Measurements from ENCODE around the gene PTCD3. TPM values are rescaled to one million over a fixed set of nuclear protein-coding genes. Genes with fewer than 3 reads are reported as not detected.
A peak's percentile ranks its signal among the peaks of the same experiment; 100 is the strongest.

The PTCD3 gene
- total RNA-seq, 2 experiments from 2014 or later, result 172 to 175 TPM

- ChIA-PET CTCF (interaction anchor here (0.6 to 1.9 kb wide), 15 partner anchors 9 to 358 kb away, joined by 3 to 20 read pairs (median 4); partner anchors contain the start of genes POLR1A and PTCD3), POLR2A (interaction anchor here (0.6 to 1.0 kb wide), 2 partner anchors 72 to 89 kb away, joined by 3 read pairs; no protein-coding TSS in a partner anchor)
- Mint-ChIP-seq H3K9me3 (no peaks in the 10 kb centered on the region), H3K36me3 (peaks cover 34% of the 10 kb centered on the region), H3K27me3 (no peaks in the 10 kb centered on the region), H3K27ac (no peak overlapping the region), H3K4me3 (no peak overlapping the region), H3K4me1 (ENCODE audit: low read depth) (no peaks in the 10 kb centered on the region)
- peak; percentile 28 for DNase-seq
- intact Hi-C loops (cut with micrococcal nuclease), result no loop called here
These were observed 17.8 kb upstream of the PTCD3 start for GRCh38 chr2:86087936-86088850.

GRCh38 chr2:86094229-86094628 is 11.8 kb upstream of the PTCD3 start:
- DNase-seq, result no peak
- Mint-ChIP-seq H3K27ac (no peak overlapping the region), H3K36me3 (peaks cover 53% of the 10 kb centered on the region), H3K4me1 (ENCODE audit: low read depth) (peaks cover 19% of the 10 kb centered on the region), H3K9me3 (no peaks in the 10 kb centered on the region), H3K4me3 (no peak overlapping the region), H3K27me3 (no peaks in the 10 kb centered on the region)
- intact Hi-C loops (cut with micrococcal nuclease), result no loop called here
- POLR2A ChIA-PET, result no interaction called here
- CTCF ChIA-PET, result no interaction called here

- H3K4me3 Mint-ChIP-seq, result no peak overlapping the region
- H3K27ac Mint-ChIP-seq, result no peak overlapping the region
- ChIA-PET POLR2A (no interaction called here), CTCF (interaction anchor here (0.8 to 1.2 kb wide), 3 partner anchors 8 to 460 kb away, joined by 3 to 4 read pairs (median 3); no protein-coding TSS in a partner anchor)
- no peak for DNase-seq
- peaks cover 32% of the 10 kb centered on the region for H3K4me1 Mint-ChIP-seq (ENCODE audit: low read depth)
- no peaks in the 10 kb centered on the region for H3K9me3 Mint-ChIP-seq
- no peaks in the 10 kb centered on the region for H3K27me3 Mint-ChIP-seq
- peaks cover 46% of the 10 kb centered on the region for H3K36me3 Mint-ChIP-seq
- intact Hi-C loops (cut with micrococcal nuclease), result no loop called here
These were observed 8.7 kb upstream of the PTCD3 start for GRCh38 chr2:86097114-86097896.

GRCh38 chr2:86097913-86098312 is 8.1 kb upstream of the PTCD3 start:
- Mint-ChIP-seq H3K9me3 (no peaks in the 10 kb centered on the region), H3K27me3 (no peaks in the 10 kb centered on the region), H3K36me3 (peaks cover 51% of the 10 kb centered on the region), H3K4me1 (ENCODE audit: low read depth) (peaks cover 38% of the 10 kb centered on the region), H3K4me3 (no peak overlapping the region), H3K27ac (no peak overlapping the region)
- intact Hi-C loops (cut with micrococcal nuclease), result no loop called here
- CTCF ChIA-PET, result interaction anchor here (0.8 to 1.2 kb wide), 2 partner anchors 9 to 460 kb away, joined by 3 to 4 read pairs; no protein-coding TSS in a partner anchor
- DNase-seq, result no peak
- POLR2A ChIA-PET, result interaction anchor here (0.8 kb wide), 1 partner anchor 9 kb away, joined by 3 read pairs; no protein-coding TSS in a partner anchor

- no peak overlapping the region for H3K4me3 Mint-ChIP-seq
- intact Hi-C loops (cut with micrococcal nuclease), result no loop called here
- no peak overlapping the region for H3K27ac Mint-ChIP-seq
- no peak for DNase-seq
- H3K4me1 Mint-ChIP-seq (ENCODE audit: low read depth), result peaks cover 51% of the 10 kb centered on the region
- CTCF ChIA-PET, result no interaction called here
- H3K36me3 Mint-ChIP-seq, result peaks cover 46% of the 10 kb centered on the region
- H3K9me3 Mint-ChIP-seq, result no peaks in the 10 kb centered on the region
- POLR2A ChIA-PET, result no interaction called here
- no peaks in the 10 kb centered on the region for H3K27me3 Mint-ChIP-seq
These were observed 3.9 kb upstream of the PTCD3 start for GRCh38 chr2:86102157-86102556.

- Mint-ChIP-seq H3K9me3 (no peaks in the 10 kb centered on the region), H3K36me3 (peaks cover 44% of the 10 kb centered on the region), H3K4me1 (ENCODE audit: low read depth) (peaks cover 61% of the 10 kb centered on the region), H3K4me3 (peak within 1 kb of the TSS; percentile 94), H3K27ac (peak within 1 kb of the TSS; percentile 95), H3K27me3 (no peaks in the 10 kb centered on the region)
- peak; percentile 90 for DNase-seq
- ChIA-PET CTCF (interaction anchor here (1.1 to 1.3 kb wide), 4 partner anchors 9 to 468 kb away, joined by 4 to 5 read pairs (median 5); no protein-coding TSS in a partner anchor), POLR2A (interaction anchor here (0.9 to 2.1 kb wide), 9 partner anchors 9 to 352 kb away, joined by 3 to 10 read pairs (median 3); partner anchors contain the start of gene IMMT)
- intact Hi-C loops (cut with micrococcal nuclease), result loop anchor here (1.0 to 5.0 kb wide), 2 partner anchors 244 to 337 kb away; partner anchors contain the start of gene KDM3A
These were observed 625 bp upstream of the PTCD3 start, which contains the start of gene POLR1A for GRCh38 chr2:86105252-86105968. POLR1A (minus strand) TSS chr2:86105886; CDS start chr2:86105776, 110 bp downstream.

- Mint-ChIP-seq H3K4me1 (ENCODE audit: low read depth) (peaks cover 53% of the 10 kb centered on the region), H3K36me3 (peaks cover 46% of the 10 kb centered on the region), H3K27ac (peak overlapping the region; percentile 95), H3K4me3 (peak overlapping the region; percentile 94), H3K9me3 (no peaks in the 10 kb centered on the region), H3K27me3 (no peaks in the 10 kb centered on the region)
- POLR2A ChIA-PET, result interaction anchor here (0.8 to 2.1 kb wide), 4 partner anchors 9 to 217 kb away, joined by 3 to 10 read pairs (median 6); partner anchors contain the start of gene IMMT
- intact Hi-C loops (cut with micrococcal nuclease), result loop anchor here (2.0 to 5.0 kb wide), 4 partner anchors 32 to 335 kb away; partner anchors contain the start of genes IMMT and KDM3A
- CTCF ChIA-PET, result interaction anchor here (1.0 kb wide), 1 partner anchor 71 kb away, joined by 3 read pairs; no protein-coding TSS in a partner anchor
- peak; percentile 14 for DNase-seq
These were observed 996 bp downstream of the PTCD3 start for GRCh38 chr2:86107031-86107430.

GRCh38 chr2:86118130-86118529 is 12.1 kb downstream of the PTCD3 start:
- ChIA-PET POLR2A (no interaction called here), CTCF (interaction anchor here (1.6 kb wide), 1 partner anchor 291 kb away, joined by 4 read pairs; no protein-coding TSS in a partner anchor)
- H3K4me3 Mint-ChIP-seq, result no peak overlapping the region
- H3K9me3 Mint-ChIP-seq, result no peaks in the 10 kb centered on the region
- H3K4me1 Mint-ChIP-seq (ENCODE audit: low read depth), result peaks cover 4% of the 10 kb centered on the region
- no peaks in the 10 kb centered on the region for H3K27me3 Mint-ChIP-seq
- intact Hi-C loops (cut with micrococcal nuclease), result no loop called here
- H3K36me3 Mint-ChIP-seq, result peaks cover 50% of the 10 kb centered on the region
- no peak for DNase-seq
- H3K27ac Mint-ChIP-seq, result no peak overlapping the region

- no peak for DNase-seq
- H3K27ac Mint-ChIP-seq, result no peak overlapping the region
- H3K27me3 Mint-ChIP-seq, result no peaks in the 10 kb centered on the region
- H3K9me3 Mint-ChIP-seq, result no peaks in the 10 kb centered on the region
- POLR2A ChIA-PET, result no interaction called here
- peaks cover 53% of the 10 kb centered on the region for H3K36me3 Mint-ChIP-seq
- intact Hi-C loops (cut with micrococcal nuclease), result no loop called here
- CTCF ChIA-PET, result no interaction called here
- no peak overlapping the region for H3K4me3 Mint-ChIP-seq
- H3K4me1 Mint-ChIP-seq (ENCODE audit: low read depth), result no peaks in the 10 kb centered on the region
These were observed 17.4 kb downstream of the PTCD3 start for GRCh38 chr2:86123328-86123925.

GRCh38 chr2:86124683-86125082 is 18.6 kb downstream of the PTCD3 start:
- Mint-ChIP-seq H3K4me1 (ENCODE audit: low read depth) (no peaks in the 10 kb centered on the region), H3K27ac (no peak overlapping the region), H3K36me3 (peaks cover 47% of the 10 kb centered on the region), H3K27me3 (no peaks in the 10 kb centered on the region), H3K4me3 (no peak overlapping the region), H3K9me3 (no peaks in the 10 kb centered on the region)
- CTCF ChIA-PET, result no interaction called here
- DNase-seq, result no peak
- POLR2A ChIA-PET, result no interaction called here
- intact Hi-C loops (cut with micrococcal nuclease), result no loop called here

- CTCF ChIA-PET, result interaction anchor here (0.6 kb wide), 1 partner anchor 442 kb away, joined by 3 read pairs; no protein-coding TSS in a partner anchor
- Mint-ChIP-seq H3K4me3 (no peak overlapping the region), H3K9me3 (no peaks in the 10 kb centered on the region), H3K36me3 (peaks cover 84% of the 10 kb centered on the region), H3K27me3 (no peaks in the 10 kb centered on the region), H3K27ac (no peak overlapping the region), H3K4me1 (ENCODE audit: low read depth) (peaks cover 9% of the 10 kb centered on the region)
- DNase-seq, result no peak
- POLR2A ChIA-PET, result no interaction called here
- intact Hi-C loops (cut with micrococcal nuclease), result no loop called here
These were observed 28.7 kb downstream of the PTCD3 start for GRCh38 chr2:86134709-86135108.

All from activated CD4-positive, alpha-beta memory T cell treated with anti-CD3 and anti-CD28 coated beads for 36 hours (primary cell).